Right cardiac atrium (tissue), 5 donors: ENCODE results near the gene OR2T11. TPM values are rescaled to one million over a fixed set of nuclear protein-coding genes. Genes with fewer than 3 reads are reported as not detected.
"Not testable (repeated sequence)": the region's sequence is repeated elsewhere in the genome, so short reads cannot be mapped to it uniquely, and the experiment has no call there.

Experiments
- ATAC-seq, 2 donors: fragments of 200-7000 bp; cut with Tn5 transposase; one replicate each; pipeline versions ENCODE4 v1.8.0 to v1.9.1; 2020; ENCODE audit warnings: moderate library complexity in 2 of 2, mild to moderate bottlenecking in 1 of 2
- DNase-seq, 3 donors: peaks; one replicate each; pipeline ENCODE4 v3.0.0-alpha.2; 2020
- H3K27ac ChIP-seq: one replicate; pipeline ENCODE4 v1.5.1; 2013; ENCODE audit warnings: mild to moderate bottlenecking, low read length, control low read depth, moderate library complexity
- H3K27me3 ChIP-seq: one replicate; pipeline ENCODE4 v1.6.1; 2013; ENCODE audit not compliant: control insufficient read depth, insufficient read depth
- H3K4me1 ChIP-seq: one replicate; pipeline ENCODE4 v1.6.1; 2013; ENCODE audit warnings: low read length; ENCODE audit not compliant: control insufficient read depth, insufficient read depth
- H3K4me3 ChIP-seq: one replicate; pipeline ENCODE4 v1.5.1; 2013; ENCODE audit warnings: low read length, control low read depth
- H3K9me3 ChIP-seq: one replicate; pipeline ENCODE4 v1.6.1; 2013; ENCODE audit warnings: low read length; ENCODE audit not compliant: control insufficient read depth
- WGBS: extraction: QIAGEN DNeasy Blood & Tissue Kit; methylation state at CpG from one replicate; pipeline ENCODE4 v1.1.7; 2013; 5-methylcytosine and 5-hydroxymethylcytosine counted together
- intact Hi-C, 4 donors: fragments of 100-400 bp; cut with DNase I; formaldehyde crosslinking; loops; one replicate each; pipeline versions ENCODE4 v1.11.0 to v1.14.0; 2022 to 2023
- polyA plus RNA-seq: library from polyadenylated mRNA; stranded (reverse); fragments of 200-250 nt; gene quantifications from one replicate; pipeline ENCODE4 v1.2.3, GENCODE V29; 2013
- total RNA-seq, 4 donors: library from RNA; stranded (reverse); fragmentation: NEBNext Ultra II Directional; extraction: Animal tissue kit (Norgen Biotek cat#: 25700); gene quantifications; one replicate each; pipeline ENCODE4 v1.2.1, GENCODE V29; 2021
- donor health status: healthy with polysubstance abuse.
- donor health status: DM: no; HTN: yes; CAD: no.
- donor health status: DM: no; HTN: no; CAD: no.
- donor health status: DM: no; HTN: yes; CAD: no; lungs with severe emphysema.
- donor health status: DM: yes; HTN: yes; CAD: no.

Gene OR2T11
- total and polyA plus RNA-seq, 5 donors = not detected

GRCh38 chr1:248640906-248641305 is 6.0 kb upstream of the OR2T11 start:
- H3K27me3 ChIP-seq, H3K9me3 ChIP-seq, DNase-seq, H3K27ac ChIP-seq, ATAC-seq, intact Hi-C loops, H3K4me1 ChIP-seq, H3K4me3 ChIP-seq: not testable (repeated sequence)
- WGBS = no CpG with 5 or more reads among the region's 3 CpGs

DNA sequence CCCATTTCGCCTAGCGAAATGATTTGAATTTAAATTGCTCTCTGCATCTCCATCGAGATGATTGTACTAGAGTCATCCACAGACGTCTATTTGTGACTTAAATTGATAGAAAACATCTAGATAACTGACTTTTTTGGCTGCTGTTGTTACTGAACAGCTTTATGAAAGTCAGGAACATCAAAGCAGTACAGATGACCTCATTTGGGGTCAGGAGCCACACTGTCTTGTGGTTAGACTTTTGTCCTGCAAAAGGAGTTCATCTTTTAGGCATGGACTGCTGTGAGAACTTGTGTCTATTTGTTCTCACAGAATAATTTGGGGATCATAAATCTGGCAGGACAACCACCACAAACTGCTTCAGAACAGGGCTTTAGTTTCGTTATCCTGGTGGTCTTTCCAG is 4.8 kb upstream of the OR2T11 start:
- intact Hi-C loops, ATAC-seq, H3K9me3 ChIP-seq, H3K4me1 ChIP-seq, H3K27ac ChIP-seq, H3K27me3 ChIP-seq, H3K4me3 ChIP-seq, DNase-seq: not testable (repeated sequence)
- no CpG with 5 or more reads among the region's 5 CpGs for WGBS

DNA sequence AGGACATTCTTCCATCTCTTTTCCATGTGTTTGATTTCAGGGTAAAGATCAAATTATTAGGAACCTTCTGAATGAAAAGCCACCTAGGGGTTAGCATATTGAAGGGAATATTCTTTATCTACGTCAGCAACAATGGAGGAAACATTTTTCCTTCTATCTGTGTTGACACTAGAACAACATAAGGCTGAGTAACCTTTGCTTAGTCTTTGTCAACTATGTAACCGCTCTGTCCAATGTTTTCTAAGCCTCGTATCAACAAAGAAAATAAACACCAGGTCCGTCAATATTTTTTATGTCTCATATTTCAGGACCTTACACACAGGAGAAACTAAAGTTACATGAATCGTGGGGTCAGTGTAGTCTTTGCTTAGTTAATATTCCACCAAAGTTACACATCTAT is 1.7 kb upstream of the OR2T11 start:
- WGBS = 42% methylated on average over 2 of the region's 5 CpGs
- DNase-seq, H3K4me3 ChIP-seq, H3K4me1 ChIP-seq, H3K27ac ChIP-seq, H3K27me3 ChIP-seq, intact Hi-C loops, ATAC-seq, H3K9me3 ChIP-seq: not testable (repeated sequence)

GRCh38 chr1:248631354-248632008 is 3.4 kb downstream of the OR2T11 start:
- no peaks in the 10 kb centered on the region for H3K4me1 ChIP-seq
- WGBS = 70% methylated on average over 7 of the region's 7 CpGs
- H3K27me3 ChIP-seq = no peaks in the 10 kb centered on the region
- H3K4me3 ChIP-seq = no peak overlapping the region
- H3K27ac ChIP-seq = no peak overlapping the region
- DNase-seq (no peak), ATAC-seq (no peak)
- intact Hi-C loops = no loop called here
- no peaks in the 10 kb centered on the region for H3K9me3 ChIP-seq

DNA sequence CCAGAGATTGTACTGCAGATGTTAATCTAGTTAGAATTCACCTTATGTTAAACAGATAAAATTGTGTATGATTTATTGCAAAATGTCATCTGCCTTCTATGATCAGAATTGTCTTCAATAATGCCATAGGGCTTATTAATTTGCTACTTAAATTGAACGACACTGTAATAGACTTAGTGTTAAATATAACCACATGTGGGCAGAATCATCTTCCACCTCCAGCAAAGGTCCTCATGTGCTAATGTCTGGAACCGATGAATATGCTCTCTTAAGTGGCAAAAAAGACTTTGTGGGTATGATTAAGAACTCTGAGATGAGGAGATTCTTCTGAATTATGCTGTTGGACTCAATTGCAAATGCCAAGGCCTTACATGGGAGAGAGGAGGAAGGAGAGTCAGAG is 4.3 kb downstream of the OR2T11 start:
- WGBS = 70% methylated on average over 2 of the region's 2 CpGs
- H3K27ac ChIP-seq = no peak overlapping the region
- ATAC-seq (no peak), DNase-seq (no peak)
- no peak overlapping the region for H3K4me3 ChIP-seq
- no peaks in the 10 kb centered on the region for H3K27me3 ChIP-seq
- H3K4me1 ChIP-seq = no peaks in the 10 kb centered on the region
- H3K9me3 ChIP-seq = no peaks in the 10 kb centered on the region
- intact Hi-C loops = no loop called here

DNA sequence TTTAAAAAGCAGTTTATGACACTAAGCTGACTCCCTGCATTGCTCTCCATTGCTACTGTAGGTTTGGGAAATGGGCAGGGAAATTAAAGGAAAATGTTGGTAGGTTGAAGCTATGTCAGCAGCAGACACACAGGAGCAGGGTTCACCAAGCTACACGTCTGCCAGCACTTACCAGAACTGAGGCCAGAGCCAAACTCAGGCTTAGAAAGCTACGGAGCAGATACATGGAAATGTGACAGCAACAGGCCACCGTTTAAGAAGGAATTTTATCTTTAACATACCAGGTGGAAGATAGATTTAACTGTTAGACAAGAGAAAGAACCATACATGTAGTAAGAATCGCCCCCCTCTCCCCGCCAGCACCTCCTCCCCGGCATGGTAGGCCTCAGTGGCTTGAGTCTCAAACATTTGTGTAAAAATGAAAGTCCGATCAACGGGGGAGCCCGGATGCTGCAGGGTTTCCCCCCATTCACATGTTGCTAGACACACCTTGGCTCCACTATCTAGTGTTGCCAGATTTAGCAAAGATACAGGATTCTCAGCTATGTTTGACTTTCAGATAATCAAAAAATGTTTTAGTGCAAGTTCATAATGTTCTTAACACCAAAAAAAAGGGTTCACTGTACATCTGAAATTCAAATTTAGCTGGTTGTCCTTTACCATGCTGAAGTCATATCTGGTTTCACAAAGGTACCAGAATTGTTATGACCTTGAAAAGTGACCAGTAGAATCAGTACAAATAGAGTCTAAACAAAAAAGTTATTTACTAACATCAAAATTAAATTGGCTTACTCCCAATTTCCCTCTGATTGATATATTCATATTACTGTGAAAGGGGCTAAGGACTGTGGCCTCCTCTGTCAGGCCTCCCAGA is 6.7 kb downstream of the OR2T11 start:
- no peak overlapping the region for H3K4me3 ChIP-seq
- no peak for ATAC-seq
- no peak overlapping the region for H3K27ac ChIP-seq
- H3K4me1 ChIP-seq = no peaks in the 10 kb centered on the region
- no peaks in the 10 kb centered on the region for H3K9me3 ChIP-seq
- DNase-seq = no peak
- 75% methylated on average over 9 of the region's 9 CpGs for WGBS
- H3K27me3 ChIP-seq = no peaks in the 10 kb centered on the region
- intact Hi-C loops = no loop called here

DNA sequence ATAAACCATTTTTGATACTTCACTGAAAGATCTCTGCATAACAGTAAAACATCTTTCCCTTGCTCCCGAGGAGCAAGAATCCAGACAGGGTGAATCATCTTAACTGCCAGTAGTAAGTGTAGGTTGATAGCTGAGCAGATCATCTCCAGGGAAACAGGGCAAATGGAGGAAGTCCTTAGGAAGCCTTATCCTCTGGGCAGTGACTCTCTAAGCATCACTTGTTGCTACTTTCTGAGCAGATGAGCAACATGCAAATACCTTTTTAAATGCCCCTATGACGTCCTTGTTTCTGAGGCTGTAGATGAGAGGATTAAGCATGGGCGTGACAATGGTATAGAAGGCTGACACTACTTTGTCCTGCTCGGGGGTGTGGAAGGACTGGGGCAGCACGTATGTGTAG is 8.9 kb downstream of the OR2T11 start:
- intact Hi-C loops = no loop called here
- no peaks in the 10 kb centered on the region for H3K27me3 ChIP-seq
- H3K9me3 ChIP-seq = no peaks in the 10 kb centered on the region
- no peaks in the 10 kb centered on the region for H3K4me1 ChIP-seq
- ATAC-seq (no peak), DNase-seq (no peak)
- WGBS = 58% methylated on average over 5 of the region's 5 CpGs
- H3K27ac ChIP-seq = no peak overlapping the region
- no peak overlapping the region for H3K4me3 ChIP-seq

DNA sequence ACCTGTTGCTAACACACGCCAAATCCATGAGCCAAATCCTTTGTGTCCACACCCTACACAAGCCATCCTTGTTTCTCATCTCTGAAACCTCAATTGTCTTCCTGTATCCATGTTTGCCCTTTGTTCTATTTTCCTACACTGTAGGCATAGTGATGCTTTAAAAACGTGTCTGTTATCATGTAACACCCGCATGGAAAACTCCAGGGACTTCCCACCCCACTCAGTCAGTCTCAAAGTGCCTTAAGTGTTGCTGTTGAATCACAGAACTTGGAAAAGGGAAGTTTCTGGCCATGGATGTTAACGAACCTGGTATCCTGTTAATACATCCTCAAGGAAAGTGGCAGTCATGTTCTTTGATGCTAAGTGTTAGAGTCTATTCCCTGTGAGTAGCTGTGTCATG is 9.7 kb downstream of the OR2T11 start:
- H3K4me3 ChIP-seq = no peak overlapping the region
- H3K27ac ChIP-seq = no peak overlapping the region
- ATAC-seq = no peak
- H3K27me3 ChIP-seq = no peaks in the 10 kb centered on the region
- DNase-seq = no peak
- 53% methylated on average over 4 of the region's 4 CpGs for WGBS
- no peaks in the 10 kb centered on the region for H3K4me1 ChIP-seq
- H3K9me3 ChIP-seq = no peaks in the 10 kb centered on the region
- intact Hi-C loops = no loop called here

DNA sequence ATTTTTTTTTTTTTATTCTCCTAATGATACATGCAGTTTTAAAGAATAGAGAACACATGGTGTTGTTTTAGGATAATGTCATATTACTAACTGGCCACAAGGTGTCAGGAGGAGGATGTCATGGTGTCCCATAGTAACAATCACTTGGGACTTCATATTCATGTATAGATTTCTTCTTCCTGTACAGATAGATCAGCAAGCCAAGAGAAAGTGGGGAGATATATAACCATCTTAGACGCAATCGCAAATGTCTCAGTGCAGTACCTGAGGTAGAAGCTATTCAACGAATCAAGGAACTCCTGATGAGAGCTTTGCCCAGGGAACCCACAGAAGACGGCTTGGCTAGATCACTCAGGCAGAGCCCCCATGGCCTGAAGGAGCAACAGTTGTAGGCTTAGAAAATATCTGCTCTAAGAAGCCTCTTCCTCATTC is 12.3 kb downstream of the OR2T11 start:
- Histone ChIP-seq H3K27ac (no peak overlapping the region), H3K27me3 (no peaks in the 10 kb centered on the region), H3K4me3 (no peak overlapping the region), H3K9me3 (no peaks in the 10 kb centered on the region), H3K4me1 (no peaks in the 10 kb centered on the region)
- no peak for DNase-seq
- WGBS = 62% methylated on average over 4 of the region's 4 CpGs
- no peak for ATAC-seq
- intact Hi-C loops = loop anchor here in 2 of 4 donors (5.0 kb wide), 1 partner anchor 185 kb away; no protein-coding TSS in a partner anchor

DNA sequence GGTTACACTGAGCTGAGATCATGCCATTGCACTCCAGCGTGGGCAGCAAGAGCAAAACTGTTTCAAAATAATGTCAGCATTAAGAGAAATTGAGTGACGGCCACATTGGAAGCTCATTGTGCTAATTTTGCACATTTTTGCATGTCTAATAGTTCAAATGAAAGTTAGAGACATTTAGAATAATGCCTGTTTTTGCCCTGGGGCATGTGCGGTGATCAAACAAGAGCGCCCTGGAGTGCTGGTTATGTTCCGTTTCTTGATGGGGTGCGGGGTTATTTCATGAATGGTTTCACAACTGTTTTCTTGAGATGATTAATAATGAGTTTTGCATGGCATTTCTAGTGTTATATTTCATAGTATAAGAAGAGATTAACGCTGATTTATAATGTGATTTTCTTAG is 13.1 kb downstream of the OR2T11 start:
- ATAC-seq = no peak
- 63% methylated on average over 7 of the region's 7 CpGs for WGBS
- Histone ChIP-seq H3K4me1 (no peaks in the 10 kb centered on the region), H3K27me3 (no peaks in the 10 kb centered on the region), H3K27ac (no peak overlapping the region), H3K9me3 (no peaks in the 10 kb centered on the region), H3K4me3 (no peak overlapping the region)
- intact Hi-C loops = loop anchor here in 3 of 4 donors (2.0 to 5.0 kb wide), 2 partner anchors 185 to 186 kb away; no protein-coding TSS in a partner anchor
- DNase-seq = no peak

DNA sequence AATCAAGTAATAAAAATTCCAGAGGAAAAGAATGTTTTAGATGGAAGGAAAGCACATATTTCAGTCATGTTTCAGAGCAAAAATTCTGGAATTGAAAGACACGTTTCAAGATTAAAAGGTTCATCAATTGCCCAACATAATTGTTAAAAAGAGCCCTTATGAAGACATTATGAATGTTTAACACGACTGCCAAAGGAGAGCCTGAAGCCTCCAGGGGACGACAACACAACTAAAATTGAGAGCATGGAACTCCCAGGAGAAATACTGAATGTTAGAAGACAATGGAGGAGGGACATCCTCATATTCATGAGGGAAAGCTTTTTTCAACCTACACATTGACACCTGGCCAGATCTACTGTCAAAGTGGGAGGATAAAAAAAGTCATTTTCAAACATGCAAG is 16.0 kb downstream of the OR2T11 start:
- WGBS = 7% methylated on average over 3 of the region's 3 CpGs
- Histone ChIP-seq H3K4me3 (no peak overlapping the region), H3K4me1 (no peaks in the 10 kb centered on the region), H3K9me3 (no peaks in the 10 kb centered on the region), H3K27me3 (no peaks in the 10 kb centered on the region), H3K27ac (no peak overlapping the region)
- no peak for ATAC-seq
- intact Hi-C loops = no loop called here
- peak; percentile 18 to 79 (median 57) for DNase-seq
